ENCODE measurements around the gene FCF1.

Gene FCF1

GRCh38 chr14:74683406-74683805 is 29.5 kb upstream of the FCF1 start:
- TF ChIP-seq CTCF (IDR thresholded peaks at IDR 0.05; ENCODE audit: insufficient read depth, low read length, missing control alignments) = no peak
- H3K4me3 ChIP-seq (ENCODE audit: low read depth, low read length) = no peak overlapping the region
- ChIA-PET POLR2A (interaction anchor here (0.6 kb wide), 1 partner anchor 52 kb away, joined by 3 read pairs; no protein-coding TSS in a partner anchor), CTCF (no interaction called here)
- no peak for DNase-seq (ENCODE audit: low read depth, low spot score)

- ChIA-PET CTCF (interaction anchor here (1.2 to 3.6 kb wide), 2 partner anchors 75 to 120 kb away, joined by 3 to 9 read pairs; no protein-coding TSS in a partner anchor), POLR2A (no interaction called here)
- DNase-seq (ENCODE audit: low read depth, low spot score) = no peak
- no peak for TF ChIP-seq CTCF (IDR thresholded peaks at IDR 0.05; ENCODE audit: insufficient read depth, low read length, missing control alignments)
- H3K4me3 ChIP-seq (ENCODE audit: low read depth, low read length) = no peak overlapping the region
These were observed 28.5 kb upstream of the FCF1 start for GRCh38 chr14:74684434-74684833.

- TF ChIP-seq CTCF (IDR thresholded peaks at IDR 0.05; ENCODE audit: insufficient read depth, low read length, missing control alignments) = no peak
- POLR2A ChIA-PET = no interaction called here
- no peak overlapping the region for H3K4me3 ChIP-seq (ENCODE audit: low read depth, low read length)
- DNase-seq (ENCODE audit: low read depth, low spot score) = no peak
- CTCF ChIA-PET = interaction anchor here (1.2 to 3.6 kb wide), 3 partner anchors 73 to 119 kb away, joined by 3 to 9 read pairs (median 5); partner anchors contain the start of gene LTBP2
These were observed 27.9 kb upstream of the FCF1 start for GRCh38 chr14:74685056-74685455.

- TF ChIP-seq CTCF (IDR thresholded peaks at IDR 0.05; ENCODE audit: insufficient read depth, low read length, missing control alignments) = no peak
- ChIA-PET POLR2A (no interaction called here), CTCF (interaction anchor here (1.0 to 3.6 kb wide), 4 partner anchors 11 to 77 kb away, joined by 3 to 9 read pairs (median 4); partner anchors contain the start of gene LTBP2)
- no peak for DNase-seq (ENCODE audit: low read depth, low spot score)
- H3K4me3 ChIP-seq (ENCODE audit: low read depth, low read length) = no peak overlapping the region
These were observed 26.8 kb upstream of the FCF1 start for GRCh38 chr14:74685921-74686678.

- ChIA-PET CTCF (interaction anchor here (1.7 kb wide), 1 partner anchor 73 kb away, joined by 3 read pairs; no protein-coding TSS in a partner anchor), POLR2A (no interaction called here)
- no peak for DNase-seq (ENCODE audit: low read depth, low spot score)
- no peak overlapping the region for H3K4me3 ChIP-seq (ENCODE audit: low read depth, low read length)
- TF ChIP-seq CTCF (IDR thresholded peaks at IDR 0.05; ENCODE audit: insufficient read depth, low read length, missing control alignments) = no peak
These were observed 21.5 kb upstream of the FCF1 start for GRCh38 chr14:74691456-74691855.

- DNase-seq (ENCODE audit: low read depth, low spot score) = no peak
- TF ChIP-seq CTCF (IDR thresholded peaks at IDR 0.05; ENCODE audit: insufficient read depth, low read length, missing control alignments) = no peak
- ChIA-PET POLR2A (no interaction called here), CTCF (interaction anchor here (1.2 to 1.7 kb wide), 2 partner anchors 71 to 84 kb away, joined by 3 read pairs; no protein-coding TSS in a partner anchor)
- no peak overlapping the region for H3K4me3 ChIP-seq (ENCODE audit: low read depth, low read length)
These were observed 19.8 kb upstream of the FCF1 start for GRCh38 chr14:74693191-74693590.
